SK-N-SH treated with all-trans-retinoic acid at 6 μM for 48 hours (cell line): Measurements from ENCODE around the gene C12orf50.
A peak's percentile ranks its signal among the peaks of the same experiment; 100 is the strongest.

Experiments used
- ATAC-seq: fragments of 200-7000 bp; cut with Tn5 transposase; 3 replicates; pipeline ENCODE4 v1.9.1; 2020; ENCODE audit warnings: mild to moderate bottlenecking, moderate library complexity
- ARNTL ChIP-seq: fragments of 450-650 bp; formaldehyde crosslinking; IDR thresholded peaks from 2 replicates; pipeline ENCODE4 v1.5.0; 2020; ENCODE audit warnings: low read depth, mild to moderate bottlenecking, moderate library complexity, borderline replicate concordance
- BACH2 ChIP-seq: fragments of 250-450 bp; sonication (Bioruptor Pico); IDR thresholded peaks from 2 replicates; pipeline ENCODE4 v1.9.0; 2021; ENCODE audit warnings: mild to moderate bottlenecking, borderline replicate concordance
- CSDC2 ChIP-seq: fragments of 250-450 bp; sonication (Bioruptor Pico); IDR thresholded peaks from 2 replicates; pipeline ENCODE4 v1.5.0; 2020; ENCODE audit warnings: mild to moderate bottlenecking, moderate library complexity
- CSRNP3 ChIP-seq: fragments of 250-450 bp; sonication (Bioruptor Pico); IDR thresholded peaks from 2 replicates; pipeline ENCODE4 v1.5.1; 2021; ENCODE audit warnings: mild to moderate bottlenecking, moderate library complexity
- ESRRG ChIP-seq: fragments of 250-450 bp; sonication (Bioruptor Pico); IDR thresholded peaks from 2 replicates; pipeline ENCODE4 v1.6.1; 2021; ENCODE audit warnings: mild to moderate bottlenecking
- GLIS3 ChIP-seq: fragments of 250-450 bp; sonication (Bioruptor Pico); IDR thresholded peaks from 2 replicates; pipeline ENCODE4 v1.5.0; 2020; ENCODE audit warnings: mild to moderate bottlenecking, moderate library complexity
- ISL1 ChIP-seq: fragments of 250-450 bp; sonication (Bioruptor Pico); IDR thresholded peaks from 2 replicates; pipeline ENCODE4 v2.1.2; 2022; ENCODE audit warnings: mild to moderate bottlenecking, moderate library complexity
- OSR1 ChIP-seq: fragments of 250-450 bp; sonication (Bioruptor Pico); IDR thresholded peaks from 2 replicates; pipeline ENCODE4 v1.8.0; 2022; ENCODE audit warnings: moderate library complexity, mild to moderate bottlenecking, inconsistent platforms
- POU6F1 ChIP-seq: fragments of 250-450 bp; sonication (Bioruptor Pico); IDR thresholded peaks from 2 replicates; pipeline ENCODE4 v1.8.0; 2021; ENCODE audit warnings: low read depth, mild to moderate bottlenecking, moderate library complexity, borderline replicate concordance
- PPARA ChIP-seq: fragments of 250-450 bp; sonication (Bioruptor Pico); IDR thresholded peaks from 2 replicates; pipeline ENCODE4 v1.5.0; 2020; ENCODE audit warnings: mild to moderate bottlenecking, borderline replicate concordance
- SNAI2 ChIP-seq: fragments of 250-450 bp; sonication (Bioruptor Pico); IDR thresholded peaks from 2 replicates; pipeline ENCODE4 v1.5.0; 2020; ENCODE audit warnings: mild to moderate bottlenecking, moderate library complexity
- TCF4 ChIP-seq: fragments of 250-450 bp; sonication (Bioruptor Pico); IDR thresholded peaks from 2 replicates; pipeline ENCODE4 v1.8.0; 2021; ENCODE audit warnings: mild to moderate bottlenecking, moderate library complexity, borderline replicate concordance
- TOX ChIP-seq: fragments of 250-450 bp; sonication (Bioruptor Pico); IDR thresholded peaks from 2 replicates; pipeline ENCODE4 v1.8.0; 2021; ENCODE audit warnings: mild to moderate bottlenecking, moderate library complexity, borderline replicate concordance
- TSHZ2 ChIP-seq: fragments of 250-450 bp; sonication (Bioruptor Pico); IDR thresholded peaks from 2 replicates; pipeline ENCODE4 v1.5.0; 2020; ENCODE audit warnings: mild to moderate bottlenecking, moderate library complexity
- ZC3H10 ChIP-seq: fragments of 250-450 bp; sonication (Bioruptor Pico); IDR thresholded peaks from 2 replicates; pipeline ENCODE4 v1.5.1; 2021; ENCODE audit warnings: mild to moderate bottlenecking, moderate library complexity
- ZFP3 ChIP-seq: fragments of 250-450 bp; sonication (Bioruptor Pico); IDR thresholded peaks from 2 replicates; pipeline ENCODE4 v1.5.0; 2020; ENCODE audit warnings: mild to moderate bottlenecking, moderate library complexity
- ZFP30 ChIP-seq: fragments of 450-650 bp; formaldehyde crosslinking; IDR thresholded peaks from 2 replicates; pipeline ENCODE4 v1.5.0; 2022; ENCODE audit warnings: mild to moderate bottlenecking, moderate library complexity
- ZNF565 ChIP-seq: fragments of 450-650 bp; formaldehyde crosslinking; conservative IDR thresholded peaks from 2 replicates; pipeline ENCODE4 v1.5.0; 2020; ENCODE audit warnings: low read depth, mild to moderate bottlenecking, moderate library complexity
- ZNF70 ChIP-seq: fragments of 450-650 bp; formaldehyde crosslinking; IDR thresholded peaks from 2 replicates; pipeline ENCODE4 v1.5.0; 2020; ENCODE audit warnings: mild to moderate bottlenecking, moderate library complexity
- ZNF8 ChIP-seq: fragments of 450-650 bp; formaldehyde crosslinking; IDR thresholded peaks from 2 replicates; pipeline ENCODE4 v1.5.0; 2020; ENCODE audit warnings: mild to moderate bottlenecking, moderate library complexity
- TF ChIP-seq, protein P1 (sequence below): fragments of 250-450 bp; sonication (Bioruptor Pico); IDR thresholded peaks from 2 replicates; pipeline ENCODE4 v1.5.1; 2020; ENCODE audit warnings: low read depth, mild to moderate bottlenecking, moderate library complexity
- TF ChIP-seq, protein P2 (sequence below): fragments of 250-450 bp; sonication (Bioruptor Pico); IDR thresholded peaks from 2 replicates; pipeline ENCODE4 v1.8.0; 2020; ENCODE audit warnings: mild to moderate bottlenecking, moderate library complexity, borderline replicate concordance

C12orf50 gene

DNA sequence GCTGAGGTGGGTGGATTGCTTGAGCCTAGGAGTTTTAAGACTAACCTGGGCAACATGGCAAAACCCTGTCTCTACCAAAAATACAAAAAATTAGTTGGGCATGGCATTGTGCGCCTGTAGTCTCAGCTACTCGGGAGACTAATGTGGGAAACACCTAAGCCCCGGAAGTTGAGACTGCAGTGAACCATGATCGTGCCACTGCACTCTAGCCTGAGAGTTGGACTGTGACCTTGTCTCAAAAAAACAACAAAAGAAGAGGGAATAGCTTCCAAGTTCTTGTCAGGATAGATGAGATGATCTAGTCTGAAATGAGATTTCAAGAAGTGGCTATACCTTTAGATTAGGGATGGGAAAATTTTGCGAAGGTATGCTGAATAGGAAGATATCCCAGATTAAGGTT is 14.8 kb upstream of the C12orf50 start (continued):
- no peak for TF ChIP-seq TSHZ2 (CRISPR knock-in tag)

DNA sequence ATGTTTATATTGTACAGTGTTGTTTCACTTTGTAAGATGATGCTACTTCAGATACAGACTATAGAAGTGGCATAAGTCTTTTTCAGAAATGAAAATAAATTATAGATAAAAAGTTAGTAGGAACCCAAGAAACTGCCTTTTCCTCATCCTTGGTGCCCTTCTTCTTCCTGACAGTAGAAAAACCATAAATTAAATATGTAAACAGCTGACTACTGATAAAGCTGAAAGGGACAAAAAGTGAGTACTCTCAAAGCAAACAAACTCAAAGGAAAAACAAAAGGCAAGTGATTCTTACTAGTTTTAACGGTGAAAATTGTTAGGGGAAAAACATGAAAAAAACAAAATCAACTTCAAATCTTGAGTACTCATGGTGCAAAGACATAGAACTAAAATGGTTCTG is 8.6 kb upstream of the C12orf50 start:
- TF ChIP-seq ZNF565 (CRISPR knock-in tag): no peak
- TF ChIP-seq TCF4 (CRISPR knock-in tag): no peak
- no peak for TF ChIP-seq CSDC2 (CRISPR knock-in tag)
- no peak for TF ChIP-seq ZC3H10 (CRISPR knock-in tag)
- no peak for TF ChIP-seq BACH2
- no peak for TF ChIP-seq ESRRG (CRISPR knock-in tag)
- TF ChIP-seq SNAI2 (CRISPR knock-in tag): no peak
- no peak for TF ChIP-seq PPARA (CRISPR knock-in tag)
- TF ChIP-seq GLIS3 (CRISPR knock-in tag): no peak
- TF ChIP-seq ZFP30 (CRISPR knock-in tag): no peak
- TF ChIP-seq, protein P1, sequence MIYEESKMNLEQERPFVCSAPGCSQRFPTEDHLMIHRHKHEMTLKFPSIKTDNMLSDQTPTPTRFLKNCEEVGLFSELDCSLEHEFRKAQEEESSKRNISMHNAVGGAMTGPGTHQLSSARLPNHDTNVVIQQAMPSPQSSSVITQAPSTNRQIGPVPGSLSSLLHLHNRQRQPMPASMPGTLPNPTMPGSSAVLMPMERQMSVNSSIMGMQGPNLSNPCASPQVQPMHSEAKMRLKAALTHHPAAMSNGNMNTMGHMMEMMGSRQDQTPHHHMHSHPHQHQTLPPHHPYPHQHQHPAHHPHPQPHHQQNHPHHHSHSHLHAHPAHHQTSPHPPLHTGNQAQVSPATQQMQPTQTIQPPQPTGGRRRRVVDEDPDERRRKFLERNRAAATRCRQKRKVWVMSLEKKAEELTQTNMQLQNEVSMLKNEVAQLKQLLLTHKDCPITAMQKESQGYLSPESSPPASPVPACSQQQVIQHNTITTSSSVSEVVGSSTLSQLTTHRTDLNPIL (CRISPR knock-in tag): no peak
- no peak for TF ChIP-seq ZNF70
- TF ChIP-seq ARNTL (CRISPR knock-in tag): no peak
- no peak for TF ChIP-seq OSR1 (CRISPR knock-in tag)
- no peak for TF ChIP-seq TSHZ2 (CRISPR knock-in tag)
- no peak for TF ChIP-seq ZFP3 (CRISPR knock-in tag)
- TF ChIP-seq POU6F1 (CRISPR knock-in tag): no peak
- TF ChIP-seq TOX (CRISPR knock-in tag): no peak
- TF ChIP-seq, protein P2, sequence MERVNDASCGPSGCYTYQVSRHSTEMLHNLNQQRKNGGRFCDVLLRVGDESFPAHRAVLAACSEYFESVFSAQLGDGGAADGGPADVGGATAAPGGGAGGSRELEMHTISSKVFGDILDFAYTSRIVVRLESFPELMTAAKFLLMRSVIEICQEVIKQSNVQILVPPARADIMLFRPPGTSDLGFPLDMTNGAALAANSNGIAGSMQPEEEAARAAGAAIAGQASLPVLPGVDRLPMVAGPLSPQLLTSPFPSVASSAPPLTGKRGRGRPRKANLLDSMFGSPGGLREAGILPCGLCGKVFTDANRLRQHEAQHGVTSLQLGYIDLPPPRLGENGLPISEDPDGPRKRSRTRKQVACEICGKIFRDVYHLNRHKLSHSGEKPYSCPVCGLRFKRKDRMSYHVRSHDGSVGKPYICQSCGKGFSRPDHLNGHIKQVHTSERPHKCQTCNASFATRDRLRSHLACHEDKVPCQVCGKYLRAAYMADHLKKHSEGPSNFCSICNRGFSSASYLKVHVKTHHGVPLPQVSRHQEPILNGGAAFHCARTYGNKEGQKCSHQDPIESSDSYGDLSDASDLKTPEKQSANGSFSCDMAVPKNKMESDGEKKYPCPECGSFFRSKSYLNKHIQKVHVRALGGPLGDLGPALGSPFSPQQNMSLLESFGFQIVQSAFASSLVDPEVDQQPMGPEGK (CRISPR knock-in tag): no peak
- ATAC-seq: no peak

GRCh38 chr12:88036353-88036965 is 7.3 kb upstream of the C12orf50 start:
- peak; percentile 20; the same call in 2 of the 3 replicates for ATAC-seq
- no peak for TF ChIP-seq TSHZ2 (CRISPR knock-in tag)
- TF ChIP-seq ZFP3 (CRISPR knock-in tag): no peak
- no peak for TF ChIP-seq CSRNP3 (CRISPR knock-in tag)
- TF ChIP-seq ARNTL (CRISPR knock-in tag): no peak
- TF ChIP-seq ZNF565 (CRISPR knock-in tag): no peak
- TF ChIP-seq ISL1 (CRISPR knock-in tag): no peak
- no peak for TF ChIP-seq ESRRG (CRISPR knock-in tag)
- no peak for TF ChIP-seq TOX (CRISPR knock-in tag)
- TF ChIP-seq ZNF8 (CRISPR knock-in tag): no peak
